ENCODE data around the gene VMP1.

GRCh38 chr17:59666235-59666634 is 41.2 kb upstream of the VMP1 start:
- TF ChIP-seq KDM4B (CRISPR knock-in tag; IDR thresholded peaks at IDR 0.05) (no peak), EZH2 (conservative IDR thresholded peaks at IDR 0.05; ENCODE audit: low read depth, low read length) (no peak), KDM2A (CRISPR knock-in tag; IDR thresholded peaks at IDR 0.05; ENCODE audit: borderline replicate concordance, low read depth) (no peak), JUN (CRISPR knock-in tag; IDR thresholded peaks at IDR 0.05) (no peak), BRF2 (CRISPR knock-in tag; IDR thresholded peaks at IDR 0.05) (no peak), ZNF138 (CRISPR knock-in tag; IDR thresholded peaks at IDR 0.05; ENCODE audit: low read depth) (no peak), IRF2 (CRISPR knock-in tag; IDR thresholded peaks at IDR 0.05) (no peak), UBTF (CRISPR knock-in tag; IDR thresholded peaks at IDR 0.05) (no peak), ATF2 (CRISPR knock-in tag; IDR thresholded peaks at IDR 0.05) (no peak), ZC3H4 (CRISPR knock-in tag; IDR thresholded peaks at IDR 0.05; ENCODE audit: borderline replicate concordance) (no peak), ZNF740 (CRISPR knock-in tag; IDR thresholded peaks at IDR 0.05) (no peak)
